H1 (cell line): ENCODE measurements around the gene CREG2. TPM values are rescaled to one million over a fixed set of nuclear protein-coding genes. Genes with fewer than 3 reads are reported as not detected.

Experiments used
- CTCF ChIA-PET: fragments of 300-600 bp; sonication (Branson Sonifier 250); formaldehyde crosslinking; loops from one replicate; lab custom pipeline; 2021; ENCODE audit not compliant: partially characterized antibody; lab: Charles Lee
- POLR2A ChIA-PET: fragments of 300-600 bp; sonication (Branson Sonifier 250); formaldehyde crosslinking; loops from one replicate; lab custom pipeline; 2021; ENCODE audit warnings: inconsistent platforms; ENCODE audit not compliant: partially characterized antibody; lab: Charles Lee
- DNase-seq, 2 experiments: peaks; one replicate each; pipeline versions ENCODE4 v3.0.0 to v3.0.0-alpha.2; 2010 to 2022; ENCODE audit warnings: low spot score in 2 of 2, low read depth in 1 of 2, mixed read lengths in 1 of 2
- FAIRE-seq: peaks from 2 replicates; lab custom pipeline; 2011; peaks lifted over from hg19 to GRCh38; lab: Jason Lieb, UNC
- H2AFZ ChIP-seq: 2 replicates; pipeline ENCODE4 v1.8.1; 2012; ENCODE audit warnings: low read length, inconsistent platforms
- H2AK5ac ChIP-seq: 2 replicates; pipeline ENCODE4 v1.6.1; 2013; ENCODE audit warnings: low read depth, low read length
- H2BK120ac ChIP-seq: replicated peaks from 2 replicates; pipeline ENCODE3; 2013; ENCODE audit warnings: low read depth, low read length, inconsistent platforms
- H2BK12ac ChIP-seq: 2 replicates; pipeline ENCODE4 v1.6.1; 2013; ENCODE audit warnings: low read depth, low read length
- H2BK15ac ChIP-seq: 2 replicates; pipeline ENCODE4 v1.6.1; 2013; ENCODE audit warnings: low read length
- H2BK20ac ChIP-seq: 2 replicates; pipeline ENCODE4 v1.6.1; 2013; ENCODE audit warnings: low read length
- H2BK5ac ChIP-seq: 2 replicates; pipeline ENCODE4 v1.6.1; 2013; ENCODE audit warnings: low read depth, low read length
- H3K14ac ChIP-seq: 2 replicates; pipeline ENCODE4 v1.6.1; 2013; ENCODE audit warnings: inconsistent platforms; ENCODE audit not compliant: insufficient read length
- H3K18ac ChIP-seq: 2 replicates; pipeline ENCODE4 v1.6.1; 2013; ENCODE audit warnings: low read length; ENCODE audit errors: extremely low read depth
- H3K23ac ChIP-seq: 2 replicates; pipeline ENCODE4 v1.6.1; 2013; ENCODE audit warnings: inconsistent platforms; ENCODE audit not compliant: insufficient read length
- H3K23me2 ChIP-seq: 2 replicates; pipeline ENCODE4 v1.6.1; 2013; ENCODE audit warnings: low read depth, low read length
- H3K27ac ChIP-seq: 2 replicates; pipeline ENCODE4 v1.6.1; 2011; ENCODE audit warnings: low read depth, low read length, inconsistent platforms
- H3K27me3 ChIP-seq, 4 experiments: replicated peaks in 1 of 4; 1 replicate in 1 of 4; 2 replicates in 3 of 4; pipeline versions ENCODE4 v1.6.1 to v1.8.1; 2011 to 2013; ENCODE audit warnings: low read length in 3 of 4, mild to moderate bottlenecking in 3 of 4, inconsistent platforms in 2 of 4, mixed read lengths in 2 of 4, moderate library complexity in 1 of 4; ENCODE audit not compliant: control insufficient read depth in 3 of 4, insufficient read depth in 3 of 4; ENCODE audit errors: extremely low read depth in 1 of 4
- H3K36me3 ChIP-seq, 4 experiments: 2 replicates each; pipeline versions ENCODE4 v1.6.1 to v1.8.1; 2011 to 2013; ENCODE audit warnings: mild to moderate bottlenecking in 4 of 4, low read length in 3 of 4, moderate library complexity in 2 of 4, control low read depth in 1 of 4, inconsistent platforms in 1 of 4; ENCODE audit not compliant: insufficient read depth in 4 of 4, control insufficient read depth in 2 of 4
- H3K4ac ChIP-seq: replicated peaks from 2 replicates; pipeline ENCODE3; 2013; ENCODE audit warnings: low read length, low read depth, mixed read lengths, inconsistent platforms; ENCODE audit not compliant: insufficient read length
- H3K4me1 ChIP-seq, 4 experiments: replicated peaks in 1 of 4; 1 replicate in 1 of 4; 2 replicates in 3 of 4; pipeline versions ENCODE4 v1.6.1 to v1.8.1; 2011 to 2013; ENCODE audit warnings: low read length in 3 of 4, inconsistent platforms in 2 of 4, mixed read lengths in 1 of 4; ENCODE audit not compliant: insufficient read depth in 4 of 4, control insufficient read depth in 3 of 4
- H3K4me2 ChIP-seq, 2 experiments: 2 replicates each; pipeline versions ENCODE4 v1.6.1 to v1.8.1; 2011 to 2013; ENCODE audit warnings: low read depth in 2 of 2, low read length in 2 of 2, control low read depth in 1 of 2, inconsistent platforms in 1 of 2, mild to moderate bottlenecking in 1 of 2; ENCODE audit not compliant: insufficient read depth in 1 of 2
- H3K4me3 ChIP-seq, 4 experiments: fragments of 200-600, 300-600 bp in 1 of 4; sonication (generic), shearing (Covaris generic), sonication (Bioruptor Twin) in 1 of 4; 2 replicates each; pipeline versions ENCODE4 v1.5.1 to v1.8.1; 2011 to 2016; ENCODE audit warnings: low read length in 4 of 4, low read depth in 3 of 4, control low read depth in 2 of 4, inconsistent platforms in 2 of 4, mild to moderate bottlenecking in 2 of 4, mixed read lengths in 1 of 4, moderate library complexity in 1 of 4; ENCODE audit not compliant: insufficient read depth in 2 of 4; ENCODE audit errors: extremely low read depth in 1 of 4
- H3K56ac ChIP-seq: replicated peaks from 2 replicates; pipeline ENCODE3; 2013; ENCODE audit warnings: low read depth, mild to moderate bottlenecking, mixed read lengths, low read length, inconsistent platforms; ENCODE audit not compliant: insufficient read length
- H3K79me1 ChIP-seq: 2 replicates; pipeline ENCODE4 v1.6.1; 2013; ENCODE audit warnings: low read depth, low read length, control low read depth
- H3K79me2 ChIP-seq, 2 experiments: 2 replicates each; pipeline versions ENCODE4 v1.6.1 to v1.8.1; 2012 to 2013; ENCODE audit warnings: low read length in 2 of 2, mild to moderate bottlenecking in 2 of 2, inconsistent platforms in 1 of 2; ENCODE audit not compliant: insufficient read depth in 2 of 2, control insufficient read depth in 1 of 2
- H3K9ac ChIP-seq, 4 experiments: replicated peaks in 1 of 4; 1 replicate in 1 of 4; 2 replicates in 3 of 4; pipeline versions ENCODE4 v1.6.1 to v1.8.1; 2011 to 2013; ENCODE audit warnings: low read depth in 3 of 4, low read length in 3 of 4, control low read depth in 2 of 4, mild to moderate bottlenecking in 2 of 4, moderate library complexity in 2 of 4, inconsistent platforms in 1 of 4; ENCODE audit errors: extremely low read depth in 1 of 4
- H3K9me3 ChIP-seq, 2 experiments: 2 replicates each; pipeline versions ENCODE4 v1.6.1 to v1.8.1; 2012 to 2013; ENCODE audit warnings: mild to moderate bottlenecking in 2 of 2, moderate library complexity in 2 of 2, control low read depth in 1 of 2, inconsistent platforms in 1 of 2, low read depth in 1 of 2, low read length in 1 of 2, mixed read lengths in 1 of 2; ENCODE audit not compliant: insufficient read depth in 2 of 2
- H4K20me1 ChIP-seq, 2 experiments: replicated peaks in 1 of 2; 2 replicates each; pipeline versions ENCODE3 to v1.8.1; 2011 to 2013; ENCODE audit warnings: inconsistent platforms in 2 of 2, low read length in 2 of 2, mild to moderate bottlenecking in 1 of 2; ENCODE audit not compliant: insufficient read depth in 2 of 2, control insufficient read depth in 1 of 2
- H4K5ac ChIP-seq: 2 replicates; pipeline ENCODE4 v1.6.1; 2013; ENCODE audit warnings: low read length, low read depth, mixed read lengths, inconsistent platforms; ENCODE audit not compliant: insufficient read length
- H4K8ac ChIP-seq: 2 replicates; pipeline ENCODE4 v1.8.0; 2013; ENCODE audit warnings: mild to moderate bottlenecking, moderate library complexity, low read length, inconsistent platforms; ENCODE audit not compliant: insufficient read depth; ENCODE audit errors: extremely low read depth
- H4K91ac ChIP-seq: replicated peaks from 2 replicates; pipeline ENCODE3; 2013; ENCODE audit warnings: low read length, mixed read lengths, inconsistent platforms; ENCODE audit not compliant: insufficient read length
- ASH2L ChIP-seq: fragments of 200-600, 300-600 bp; sonication (generic); IDR thresholded peaks from one replicate; pipeline ENCODE4 v1.7.1; 2017; ENCODE audit warnings: low read length
- CEBPB ChIP-seq: IDR thresholded peaks from 2 replicates; pipeline ENCODE4 v1.6.1; 2012; ENCODE audit warnings: low read depth, low read length
- CREB1 ChIP-seq: IDR thresholded peaks from 2 replicates; pipeline ENCODE4 v1.6.1; 2012; ENCODE audit warnings: inconsistent platforms
- EP300 ChIP-seq, 2 experiments: IDR thresholded peaks; 1 replicate in 1 of 2; 2 replicates in 1 of 2; pipeline ENCODE4 v1.6.1; 2011 to 2012; ENCODE audit warnings: low read depth in 2 of 2, low read length in 2 of 2, mild to moderate bottlenecking in 2 of 2, borderline replicate concordance in 1 of 2, inconsistent platforms in 1 of 2, moderate library complexity in 1 of 2
- GABPA ChIP-seq: IDR thresholded peaks from 2 replicates; pipeline ENCODE4 v1.6.1; 2011; ENCODE audit warnings: mild to moderate bottlenecking, low read length, moderate library complexity, borderline replicate concordance; ENCODE audit not compliant: insufficient read depth
- NANOG ChIP-seq: IDR thresholded peaks from 2 replicates; pipeline ENCODE4 v1.6.1; 2011; ENCODE audit warnings: low read length, low read depth, mild to moderate bottlenecking, inconsistent platforms; ENCODE audit not compliant: insufficient read depth, poor library complexity, severe bottlenecking
- RBBP5 ChIP-seq: IDR thresholded peaks from 2 replicates; pipeline ENCODE4 v1.7.1; 2012; ENCODE audit warnings: low read depth, mild to moderate bottlenecking, inconsistent platforms, low read length, moderate library complexity, borderline replicate concordance
- SAP30 ChIP-seq: fragments of 300-600 bp; sonication (generic); IDR thresholded peaks from 2 replicates; pipeline ENCODE4 v1.7.1; 2012; ENCODE audit warnings: low read length, moderate library complexity, mild to moderate bottlenecking, inconsistent platforms; ENCODE audit not compliant: insufficient read depth, insufficient replicate concordance
- SIX5 ChIP-seq: IDR thresholded peaks from 2 replicates; pipeline ENCODE4 v1.6.1; 2011; ENCODE audit warnings: mild to moderate bottlenecking, low read depth, low read length
- SP2 ChIP-seq: IDR thresholded peaks from 2 replicates; pipeline ENCODE4 v1.6.1; 2012; ENCODE audit warnings: mild to moderate bottlenecking, low read length, inconsistent platforms
- SRF ChIP-seq: IDR thresholded peaks from 2 replicates; pipeline ENCODE4 v1.6.1; 2011; ENCODE audit warnings: mild to moderate bottlenecking, low read depth, low read length, moderate library complexity
- SUZ12 ChIP-seq: fragments of 200-600 bp; sonication (generic); IDR thresholded peaks from 2 replicates; pipeline ENCODE4 v1.6.1; 2012; ENCODE audit warnings: mild to moderate bottlenecking, inconsistent platforms, low read length, moderate library complexity, mixed read lengths
- TAF7 ChIP-seq: optimal IDR thresholded peaks from 2 replicates; pipeline ENCODE3; 2011; ENCODE audit warnings: low read depth, mild to moderate bottlenecking, inconsistent platforms, low read length, moderate library complexity, borderline replicate concordance
- WGBS, 2 experiments: shearing (Covaris generic) in 1 of 2; methylation state at CpG; one replicate each; pipeline versions ENCODE4 v1.1.6 to v1.1.7; 2013 to 2015; ENCODE audit warnings: low lambda C conversion rate in 2 of 2, mixed read lengths in 2 of 2, inconsistent platforms in 1 of 2, low coverage in 1 of 2, missing lambda C conversion rate in 1 of 2; ENCODE audit not compliant: insufficient replicate concordance in 2 of 2, insufficient coverage in 1 of 2, insufficient read length in 1 of 2; ENCODE audit errors: extremely low coverage in 1 of 2, missing lambda C conversion rate in 1 of 2; 5-methylcytosine and 5-hydroxymethylcytosine counted together
- polyA plus RNA-seq, 7 experiments: library from polyadenylated mRNA; depleted of rRNA in 3 of 7; stranded (reverse) in 5 of 7; unstranded in 2 of 7; fragments of >200 nt in 5 of 7; fragments of 200-250 nt in 2 of 7; gene quantifications; 1 replicate in 5 of 7; 2 replicates in 1 of 7; 4 replicates in 1 of 7; pipeline versions ENCODE4 v1.2.1 to v1.2.3, GENCODE V29; 2011 to 2013; ENCODE audit warnings: missing spikeins in 2 of 7, mixed read lengths in 2 of 7
- total RNA-seq: library from RNA; stranded (reverse); fragmentation: NEBNext Ultra II Directional; extraction: Animal tissue kit (Norgen Biotek cat#: 25700); gene quantifications from 2 replicates; pipeline ENCODE4 v1.2.1, GENCODE V29; 2021
- TF ChIP-seq, protein P1 (sequence below): IDR thresholded peaks from 2 replicates; pipeline ENCODE4 v1.6.1; 2012; ENCODE audit warnings: inconsistent platforms

The CREG2 gene
- total and polyA plus RNA-seq, 2 of the 8 experiments (the other 6 are each of a cell fraction or from before 2014, with no cell fraction given), result 2.0 to 2.2 TPM

GRCh38 chr2:101356055-101356454 lies 31.2 kb downstream of the CREG2 start:
- Histone ChIP-seq H3K23ac (no peak overlapping the region), H2AK5ac (no peak overlapping the region), H2BK20ac (no peak overlapping the region), H3K4me3 (no peak overlapping the region), H3K79me1 (no peaks in the 10 kb centered on the region), H3K36me3 (no peaks in the 10 kb centered on the region), H4K91ac (no peak overlapping the region), H2AFZ (no peak overlapping the region), H3K18ac (no peak overlapping the region), H3K27ac (no peak overlapping the region), H4K5ac (no peak overlapping the region), H2BK12ac (no peak overlapping the region), H3K4ac (no peak overlapping the region), H4K8ac (peak overlapping the region; percentile 7; the same call in 1 of the 2 replicates), H3K9me3 (no peaks in the 10 kb centered on the region), H3K27me3 (no peaks in the 10 kb centered on the region), H4K20me1 (no peaks in the 10 kb centered on the region), H3K23me2 (no peaks in the 10 kb centered on the region), H3K4me1 (peaks cover 0 to 6% (median 2%) of the 10 kb centered on the region in 4 experiments; a peak in 5 of 7 replicates), H3K14ac (no peak overlapping the region), H3K4me2 (no peak overlapping the region), H3K79me2 (no peaks in the 10 kb centered on the region), H2BK5ac (no peak overlapping the region), H3K56ac (no peak overlapping the region), H2BK120ac (no peak overlapping the region), H2BK15ac (no peak overlapping the region), H3K9ac (no peak overlapping the region)
- 93% methylated on average over 6 of the region's 6 CpGs; no CpG with 5 or more reads in 1 of the 2 experiments for WGBS, 2 experiments
- ChIA-PET CTCF (interaction anchor here (0.9 kb wide), 1 partner anchor 31 kb away, joined by 3 read pairs; the partner anchor contains the start of gene CREG2), POLR2A (no interaction called here)
- DNase-seq (no peak), FAIRE-seq (no peak)
- TF ChIP-seq SIX5 (no peak), CREB1 (no peak), NANOG (no peak), SRF (no peak), GABPA (no peak), SUZ12 (no peak), EP300 (IDR thresholded peaks at IDR 0.05; ENCODE audit: borderline replicate concordance in 1 of 2, low read depth in 2 of 2, low read length in 2 of 2) (no peak), RBBP5 (no peak), SP2 (no peak), ASH2L (no peak), CEBPB (no peak), TAF7 (no peak), SAP30 (no peak)
- TF ChIP-seq, protein P1, sequence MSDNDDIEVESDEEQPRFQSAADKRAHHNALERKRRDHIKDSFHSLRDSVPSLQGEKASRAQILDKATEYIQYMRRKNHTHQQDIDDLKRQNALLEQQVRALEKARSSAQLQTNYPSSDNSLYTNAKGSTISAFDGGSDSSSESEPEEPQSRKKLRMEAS, result no peak
